Trophoblast cell (in vitro differentiated cells and primary cell): ENCODE data around the gene LRRTM4.

Experiments
- DNase-seq, 2 donors: peaks; one replicate each; pipeline ENCODE4 v3.0.0-alpha.2; 2016
- H2AFZ ChIP-seq: 2 replicates; pipeline ENCODE4 v1.6.1; 2013; ENCODE audit warnings: low read length, moderate library complexity, mild to moderate bottlenecking; ENCODE audit not compliant: insufficient read depth, poor library complexity
- H2AK5ac ChIP-seq: 2 replicates; pipeline ENCODE4 v1.6.1; 2013; ENCODE audit warnings: mild to moderate bottlenecking, low read length
- H2BK120ac ChIP-seq: 2 replicates; pipeline ENCODE4 v1.6.1; 2013; ENCODE audit warnings: low read length, mild to moderate bottlenecking, moderate library complexity; ENCODE audit not compliant: insufficient read depth, poor library complexity
- H2BK12ac ChIP-seq: 2 replicates; pipeline ENCODE4 v1.6.1; 2013; ENCODE audit warnings: mild to moderate bottlenecking, low read length, moderate library complexity
- H2BK5ac ChIP-seq: 2 replicates; pipeline ENCODE4 v1.6.1; 2013; ENCODE audit warnings: low read length, low read depth, moderate library complexity, mild to moderate bottlenecking; ENCODE audit not compliant: poor library complexity
- H3K14ac ChIP-seq: 2 replicates; pipeline ENCODE4 v1.6.1; 2013; ENCODE audit warnings: mild to moderate bottlenecking, low read length
- H3K18ac ChIP-seq: 2 replicates; pipeline ENCODE4 v1.6.1; 2013; ENCODE audit warnings: mild to moderate bottlenecking, low read length
- H3K23ac ChIP-seq: 2 replicates; pipeline ENCODE4 v1.6.1; 2013; ENCODE audit warnings: low read length
- H3K27ac ChIP-seq: 2 replicates; pipeline ENCODE4 v1.5.1; 2013; ENCODE audit warnings: low read depth, mild to moderate bottlenecking, inconsistent platforms, low read length, moderate library complexity
- H3K27me3 ChIP-seq: 2 replicates; pipeline ENCODE4 v1.6.1; 2013; ENCODE audit warnings: inconsistent platforms, mild to moderate bottlenecking, low read length, moderate library complexity; ENCODE audit not compliant: insufficient read depth
- H3K36me3 ChIP-seq, 2 experiments: 1 replicate in 1 of 2; 2 replicates in 1 of 2; pipeline ENCODE4 v1.6.1; 2013; ENCODE audit warnings: low read length in 2 of 2, mild to moderate bottlenecking in 2 of 2, moderate library complexity in 1 of 2; ENCODE audit not compliant: insufficient read depth in 2 of 2, control insufficient read depth in 1 of 2
- H3K4ac ChIP-seq: 2 replicates; pipeline ENCODE4 v1.6.1; 2013; ENCODE audit warnings: low read depth, mild to moderate bottlenecking, low read length, moderate library complexity
- H3K4me1 ChIP-seq, 2 experiments: 1 replicate in 1 of 2; 2 replicates in 1 of 2; pipeline ENCODE4 v1.6.1; 2013; ENCODE audit warnings: low read length in 2 of 2, mild to moderate bottlenecking in 2 of 2, moderate library complexity in 1 of 2; ENCODE audit not compliant: insufficient read depth in 2 of 2, control insufficient read depth in 1 of 2
- H3K4me2 ChIP-seq: 2 replicates; pipeline ENCODE4 v1.6.1; 2013; ENCODE audit warnings: inconsistent platforms, mild to moderate bottlenecking, low read length, moderate library complexity
- H3K4me3 ChIP-seq: 2 replicates; pipeline ENCODE4 v1.5.1; 2013; ENCODE audit warnings: mild to moderate bottlenecking, low read depth, low read length, inconsistent platforms
- H3K79me1 ChIP-seq: one replicate; pipeline ENCODE4 v1.6.1; 2013; ENCODE audit warnings: low read length
- H3K79me2 ChIP-seq: 2 replicates; pipeline ENCODE4 v1.6.1; 2013; ENCODE audit warnings: low read length, mild to moderate bottlenecking; ENCODE audit not compliant: control insufficient read depth, insufficient read depth, poor library complexity
- H3K9ac ChIP-seq: 2 replicates; pipeline ENCODE4 v1.6.1; 2013; ENCODE audit warnings: mild to moderate bottlenecking, low read length
- H3K9me3 ChIP-seq: 2 replicates; pipeline ENCODE4 v1.6.1; 2013; ENCODE audit warnings: low read depth, mild to moderate bottlenecking, control low read depth, inconsistent platforms, low read length; ENCODE audit not compliant: insufficient read depth
- H4K12ac ChIP-seq: 2 replicates; pipeline ENCODE4 v1.6.1; 2013; ENCODE audit warnings: low read depth, mild to moderate bottlenecking, low read length, moderate library complexity
- H4K8ac ChIP-seq: 2 replicates; pipeline ENCODE4 v1.6.1; 2013; ENCODE audit warnings: low read depth, mild to moderate bottlenecking, low read length, moderate library complexity
- H4K91ac ChIP-seq: one replicate; pipeline ENCODE4 v1.6.1; 2013; ENCODE audit warnings: low read depth, mild to moderate bottlenecking, low read length, moderate library complexity
- WGBS: extraction: QIAGEN DNeasy Blood & Tissue Kit; methylation state at CpG from one replicate; pipeline ENCODE4 v1.1.7; 2013; ENCODE audit warnings: missing lambda C conversion rate; ENCODE audit not compliant: insufficient read length, insufficient coverage; ENCODE audit errors: extremely low coverage; 5-methylcytosine and 5-hydroxymethylcytosine counted together

Gene LRRTM4

GRCh38 chr2:77149565-77149964, 372.6 kb downstream of the LRRTM4 start:
- H3K9me3 ChIP-seq = no peaks in the 10 kb centered on the region
- no peak for DNase-seq
- no peak overlapping the region for H3K27ac ChIP-seq
- H2BK5ac ChIP-seq = no peak overlapping the region
- H3K27me3 ChIP-seq = no peaks in the 10 kb centered on the region
- H4K8ac ChIP-seq = no peak overlapping the region
- no peak overlapping the region for H4K12ac ChIP-seq
- H2AK5ac ChIP-seq = no peak overlapping the region
- H3K4me1 ChIP-seq = no peaks in the 10 kb centered on the region
- H3K14ac ChIP-seq = no peak overlapping the region
- H3K23ac ChIP-seq = no peak overlapping the region
- H4K91ac ChIP-seq = no peak overlapping the region
- H3K36me3 ChIP-seq = no peaks in the 10 kb centered on the region
- no CpG with 5 or more reads among the region's 1 CpG for WGBS
- H3K9ac ChIP-seq = no peak overlapping the region
- no peak overlapping the region for H2AFZ ChIP-seq
- H2BK12ac ChIP-seq = no peak overlapping the region
- no peak overlapping the region for H2BK120ac ChIP-seq
- no peak overlapping the region for H3K4ac ChIP-seq
- H3K4me3 ChIP-seq = no peak overlapping the region
- H3K4me2 ChIP-seq = no peak overlapping the region
- H3K79me1 ChIP-seq = no peaks in the 10 kb centered on the region
- no peaks in the 10 kb centered on the region for H3K79me2 ChIP-seq
- H3K18ac ChIP-seq = no peak overlapping the region

GRCh38 chr2:77147153-77147552, 375.0 kb downstream of the LRRTM4 start:
- H3K4me1 ChIP-seq = no peaks in the 10 kb centered on the region
- H3K23ac ChIP-seq = no peak overlapping the region
- H2AFZ ChIP-seq = no peak overlapping the region
- no CpG with 5 or more reads among the region's 2 CpGs for WGBS
- no peak overlapping the region for H2BK5ac ChIP-seq
- no peak overlapping the region for H2BK12ac ChIP-seq
- H3K27ac ChIP-seq = no peak overlapping the region
- no peaks in the 10 kb centered on the region for H3K79me1 ChIP-seq
- no peak overlapping the region for H3K4me3 ChIP-seq
- no peaks in the 10 kb centered on the region for H3K36me3 ChIP-seq
- H2BK120ac ChIP-seq = no peak overlapping the region
- H3K9ac ChIP-seq = no peak overlapping the region
- H4K8ac ChIP-seq = no peak overlapping the region
- no peaks in the 10 kb centered on the region for H3K27me3 ChIP-seq
- H4K12ac ChIP-seq = no peak overlapping the region
- no peak for DNase-seq
- H3K14ac ChIP-seq = no peak overlapping the region
- H2AK5ac ChIP-seq = no peak overlapping the region
- H3K4ac ChIP-seq = no peak overlapping the region
- no peaks in the 10 kb centered on the region for H3K79me2 ChIP-seq
- no peaks in the 10 kb centered on the region for H3K9me3 ChIP-seq
- H3K4me2 ChIP-seq = no peak overlapping the region
- no peak overlapping the region for H4K91ac ChIP-seq
- H3K18ac ChIP-seq = no peak overlapping the region

DNA sequence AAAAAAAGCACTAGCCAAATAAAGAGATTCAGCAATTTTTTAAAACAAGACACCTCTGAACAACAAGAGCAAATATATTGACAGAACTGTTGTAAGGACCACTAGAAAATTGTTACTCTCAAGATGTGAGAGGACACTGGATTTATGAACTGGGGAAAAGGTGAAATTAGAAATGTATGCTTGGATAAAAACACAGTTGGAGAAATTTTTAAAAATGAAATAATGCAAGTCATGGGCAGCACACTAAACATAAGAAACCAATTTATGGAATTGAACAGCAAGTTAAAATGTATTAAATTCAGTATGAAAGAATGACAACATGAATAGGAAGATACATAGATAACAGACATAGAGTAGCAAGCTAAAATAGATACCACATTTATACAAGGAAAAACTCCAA, 377.4 kb downstream of the LRRTM4 start:
- Histone ChIP-seq H3K4me3 (no peak overlapping the region), H3K27me3 (no peaks in the 10 kb centered on the region), H2BK120ac (no peak overlapping the region), H2AK5ac (no peak overlapping the region), H2AFZ (no peak overlapping the region), H3K4me2 (no peak overlapping the region), H3K79me1 (no peaks in the 10 kb centered on the region), H3K14ac (no peak overlapping the region), H3K4me1 (no peaks in the 10 kb centered on the region), H4K91ac (no peak overlapping the region), H3K18ac (no peak overlapping the region), H2BK12ac (no peak overlapping the region), H4K12ac (no peak overlapping the region), H3K4ac (no peak overlapping the region), H4K8ac (no peak overlapping the region), H3K9ac (no peak overlapping the region), H3K23ac (no peak overlapping the region), H3K27ac (no peak overlapping the region), H3K79me2 (no peaks in the 10 kb centered on the region), H3K36me3 (no peaks in the 10 kb centered on the region), H2BK5ac (no peak overlapping the region), H3K9me3 (no peaks in the 10 kb centered on the region)
- DNase-seq = no peak

- no peak overlapping the region for H2BK12ac ChIP-seq
Observed at GRCh38 chr2:77142141-77142540, 380.0 kb downstream of the LRRTM4 start.

More at GRCh38 chr2:77142141-77142540, 380.0 kb downstream of the LRRTM4 start:
- H4K91ac ChIP-seq = no peak overlapping the region
- no peaks in the 10 kb centered on the region for H3K79me1 ChIP-seq
- H3K36me3 ChIP-seq = no peaks in the 10 kb centered on the region
- no peak for DNase-seq
- H3K27me3 ChIP-seq = no peaks in the 10 kb centered on the region
- H3K4me1 ChIP-seq = no peaks in the 10 kb centered on the region
- no peak overlapping the region for H3K14ac ChIP-seq
- H3K9ac ChIP-seq = no peak overlapping the region
- no peaks in the 10 kb centered on the region for H3K79me2 ChIP-seq
- H2BK120ac ChIP-seq = no peak overlapping the region
- H4K12ac ChIP-seq = no peak overlapping the region
- H4K8ac ChIP-seq = no peak overlapping the region
- H3K4ac ChIP-seq = no peak overlapping the region
- no peak overlapping the region for H2AK5ac ChIP-seq
- no peak overlapping the region for H3K4me2 ChIP-seq
- H3K27ac ChIP-seq = no peak overlapping the region
- H3K4me3 ChIP-seq = no peak overlapping the region
- no peaks in the 10 kb centered on the region for H3K9me3 ChIP-seq
- WGBS = no CpG with 5 or more reads among the region's 3 CpGs
- H2AFZ ChIP-seq = no peak overlapping the region
- no peak overlapping the region for H3K23ac ChIP-seq
- no peak overlapping the region for H3K18ac ChIP-seq
- no peak overlapping the region for H2BK5ac ChIP-seq
